Stimulated activated CD4-positive, alpha-beta T cell treated with anti-CD3 and anti-CD28 coated beads, Interleukin-1b, Interleukin-23, amount 100 ng/mL, for 1 hour (primary cell): ENCODE data around the gene PGM1.

ENCODE experiments used
- DNase-seq, 2 donors: peaks; one replicate each; pipeline ENCODE4 v3.0.0-alpha.2; 2020; ENCODE audit warnings: low read depth in 2 of 2

The PGM1 gene

GRCh38 chr1:63665824-63666223, 72.6 kb downstream of the PGM1 start:
- DNase-seq = no peak

GRCh38 chr1:63668298-63668697, 75.1 kb downstream of the PGM1 start:
- no peak for DNase-seq

- DNase-seq = no peak
Measured at GRCh38 chr1:63669151-63669961, 76.1 kb downstream of the PGM1 start.

- DNase-seq = no peak
Measured at GRCh38 chr1:63670164-63670563, 77.0 kb downstream of the PGM1 start.

GRCh38 chr1:63671514-63671913, 78.3 kb downstream of the PGM1 start:
- DNase-seq = no peak

GRCh38 chr1:63674238-63674864, 81.1 kb downstream of the PGM1 start:
- no peak for DNase-seq

GRCh38 chr1:63674865-63675419, 81.7 kb downstream of the PGM1 start:
- DNase-seq = no peak

- DNase-seq = no peak
Measured at GRCh38 chr1:63675420-63675931, 82.3 kb downstream of the PGM1 start.

- no peak for DNase-seq
Measured at GRCh38 chr1:63677497-63677896, 84.3 kb downstream of the PGM1 start.

- DNase-seq = no peak
Measured at GRCh38 chr1:63678200-63678599, 85.0 kb downstream of the PGM1 start.

GRCh38 chr1:63679076-63679475, 85.9 kb downstream of the PGM1 start:
- DNase-seq = no peak

GRCh38 chr1:63679589-63679988, 86.4 kb downstream of the PGM1 start:
- DNase-seq = no peak

GRCh38 chr1:63682936-63683335, 89.7 kb downstream of the PGM1 start:
- no peak for DNase-seq

GRCh38 chr1:63683759-63684158, 90.5 kb downstream of the PGM1 start:
- no peak for DNase-seq

- DNase-seq = no peak
Measured at GRCh38 chr1:63686696-63687095, 93.5 kb downstream of the PGM1 start.

- DNase-seq = no peak
Measured at GRCh38 chr1:63688302-63688890, 95.2 kb downstream of the PGM1 start.

- DNase-seq = no peak
Measured at GRCh38 chr1:63690966-63691700, 97.9 kb downstream of the PGM1 start.

GRCh38 chr1:63691701-63692425, 98.7 kb downstream of the PGM1 start:
- DNase-seq = no peak

- DNase-seq = no peak
Measured at GRCh38 chr1:63693944-63694571, 100.8 kb downstream of the PGM1 start.

GRCh38 chr1:63698001-63698838, 105.0 kb downstream of the PGM1 start:
- DNase-seq = no peak
